SK-N-SH (cell line): ENCODE measurements around the gene CYFIP2. TPM values are rescaled to one million over a fixed set of nuclear protein-coding genes. Genes with fewer than 3 reads are reported as not detected.

Experiments
- CTCF ChIA-PET: fragments of 300-600, 350-600 bp; formaldehyde crosslinking; extraction: SDS; loops from one replicate; lab custom pipeline; 2021; lab: Yijun Ruan, JAX
- POLR2A ChIA-PET: fragments of 350-600 bp; sonication (Branson Sonifier 250); formaldehyde crosslinking; extraction: SDS; loops from one replicate; lab custom pipeline; 2020; ENCODE audit warnings: antibody characterized with exemption, inconsistent platforms; lab: Yijun Ruan, JAX
- DNase-seq: peaks from one replicate; pipeline ENCODE4 v3.0.0; 2012
- H2AFZ ChIP-seq: fragments of 200-600 bp; sonication (generic); 2 replicates; pipeline ENCODE4 v1.8.1; 2016; ENCODE audit warnings: antibody characterized with exemption, mild to moderate bottlenecking, low read depth
- H3F3A ChIP-seq: fragments of 200-600 bp; sonication (generic); replicated peaks from 2 replicates; pipeline ENCODE3; 2016; ENCODE audit warnings: antibody characterized with exemption, mild to moderate bottlenecking; ENCODE audit not compliant: insufficient read depth
- H3K27ac ChIP-seq, 2 experiments: fragments of 200-500 bp in 1 of 2; fragments of 200-600 bp in 1 of 2; sonication (Bioruptor generic) in 1 of 2; sonication (generic), shearing (Covaris generic) in 1 of 2; 2 replicates each; pipeline versions ENCODE4 v1.5.1 to v1.6.1; 2014 to 2016; ENCODE audit warnings: low read depth in 2 of 2, inconsistent platforms in 1 of 2, low read length in 1 of 2, mild to moderate bottlenecking in 1 of 2, mixed read lengths in 1 of 2
- H3K27me3 ChIP-seq: fragments of 200-600 bp; sonication (generic), shearing (Covaris generic); 2 replicates; pipeline ENCODE4 v1.6.1; 2016; ENCODE audit warnings: mixed run types; ENCODE audit not compliant: insufficient read depth
- H3K36me3 ChIP-seq, 2 experiments: fragments of 200-500 bp in 1 of 2; fragments of 200-600 bp in 1 of 2; sonication (Bioruptor generic) in 1 of 2; sonication (generic) in 1 of 2; replicated peaks in 1 of 2; 2 replicates each; pipeline versions ENCODE3 to v1.5.1; 2014 to 2016; ENCODE audit warnings: low read length in 1 of 2, mild to moderate bottlenecking in 1 of 2; ENCODE audit not compliant: insufficient read depth in 2 of 2, control insufficient read depth in 1 of 2
- H3K4me1 ChIP-seq, 2 experiments: fragments of 200-500 bp in 1 of 2; fragments of 200-600 bp in 1 of 2; sonication (Bioruptor generic) in 1 of 2; sonication (generic), shearing (Covaris generic) in 1 of 2; 2 replicates each; pipeline versions ENCODE4 v1.5.1 to v1.6.1; 2014 to 2016; ENCODE audit warnings: low read depth in 1 of 2, low read length in 1 of 2, mixed run types in 1 of 2; ENCODE audit not compliant: insufficient read depth in 2 of 2, control insufficient read depth in 1 of 2
- H3K4me2 ChIP-seq: fragments of 200-600 bp; sonication (generic), shearing (Covaris generic); 2 replicates; pipeline ENCODE4 v1.6.1; 2017; ENCODE audit warnings: mixed run types
- H3K4me3 ChIP-seq, 2 experiments: fragments of 200-500 bp in 1 of 2; fragments of 200-600 bp in 1 of 2; sonication (Bioruptor generic) in 1 of 2; sonication (generic), shearing (Covaris generic) in 1 of 2; 2 replicates each; pipeline versions ENCODE4 v1.5.1 to v1.8.1; 2014 to 2016; ENCODE audit warnings: low read depth in 2 of 2, inconsistent platforms in 1 of 2, low read length in 1 of 2, mild to moderate bottlenecking in 1 of 2, mixed read lengths in 1 of 2, moderate library complexity in 1 of 2
- H3K79me2 ChIP-seq: fragments of 200-600 bp; sonication (generic); 2 replicates; pipeline ENCODE4 v1.8.1; 2017; ENCODE audit warnings: mild to moderate bottlenecking; ENCODE audit not compliant: insufficient read depth
- H3K9ac ChIP-seq: fragments of 200-600 bp; sonication (generic); 2 replicates; pipeline ENCODE4 v1.6.1; 2017; ENCODE audit warnings: mixed run types
- H3K9me2 ChIP-seq: fragments of 200-600 bp; sonication (generic); 2 replicates; pipeline ENCODE4 v1.6.1; 2017; ENCODE audit warnings: mixed run types
- H3K9me3 ChIP-seq: fragments of 200-600 bp; sonication (generic); 2 replicates; pipeline ENCODE4 v1.6.1; 2017; ENCODE audit warnings: mixed run types, mild to moderate bottlenecking, moderate library complexity
- H4K20me1 ChIP-seq: fragments of 200-600 bp; sonication (generic); 2 replicates; pipeline ENCODE4 v1.6.1; 2017; ENCODE audit warnings: mild to moderate bottlenecking, mixed run types; ENCODE audit not compliant: insufficient read depth
- ELF1 ChIP-seq: IDR thresholded peaks from 2 replicates; pipeline ENCODE4 v1.4.0; 2012
- FOSL2 ChIP-seq: IDR thresholded peaks from 2 replicates; pipeline ENCODE4 v1.4.0; 2012; ENCODE audit warnings: low read depth, mild to moderate bottlenecking, moderate library complexity, borderline replicate concordance
- FOXJ3 ChIP-seq: sonication (generic); formaldehyde crosslinking; IDR thresholded peaks from 2 replicates; pipeline ENCODE4 v1.5.1; 2020; ENCODE audit warnings: mild to moderate bottlenecking, missing genetic modification reagents
- GABPA ChIP-seq: IDR thresholded peaks from 2 replicates; pipeline ENCODE4 v1.4.0; 2012; ENCODE audit warnings: low read depth, mild to moderate bottlenecking
- GATA2 ChIP-seq: sonication (generic); formaldehyde crosslinking; IDR thresholded peaks from 2 replicates; pipeline ENCODE4 v1.5.0; 2020; ENCODE audit warnings: mild to moderate bottlenecking, missing genetic modification reagents
- IRF3 ChIP-seq: fragments of 150-350 bp; IDR thresholded peaks from 2 replicates; pipeline ENCODE4 v1.6.1; 2016; ENCODE audit warnings: mild to moderate bottlenecking, low read depth, low read length
- JUND ChIP-seq: IDR thresholded peaks from 2 replicates; pipeline ENCODE4 v1.4.0; 2012
- MEF2A ChIP-seq: IDR thresholded peaks from 2 replicates; pipeline ENCODE4 v1.4.0; 2012; ENCODE audit warnings: low read depth, borderline replicate concordance
- NFIC ChIP-seq: IDR thresholded peaks from 2 replicates; pipeline ENCODE4 v1.4.0; 2012; ENCODE audit warnings: borderline replicate concordance
- NRF1 ChIP-seq: IDR thresholded peaks from 2 replicates; pipeline ENCODE4 v1.6.1; 2012; ENCODE audit warnings: low read depth, mild to moderate bottlenecking, low read length
- PBX3 ChIP-seq: IDR thresholded peaks from 2 replicates; pipeline ENCODE4; 2012
- RAD21 ChIP-seq: IDR thresholded peaks from 2 replicates; pipeline ENCODE4 v1.6.1; 2012; ENCODE audit warnings: mild to moderate bottlenecking, low read length
- RFX5 ChIP-seq: IDR thresholded peaks from 2 replicates; pipeline ENCODE4 v1.6.1; 2012; ENCODE audit warnings: mild to moderate bottlenecking, improper control_type of control experiment, low read length
- SIN3A ChIP-seq: IDR thresholded peaks from 2 replicates; pipeline ENCODE4 v1.6.1; 2012; ENCODE audit warnings: low read depth, mild to moderate bottlenecking, low read length, moderate library complexity, borderline replicate concordance
- SMC3 ChIP-seq: IDR thresholded peaks from 2 replicates; pipeline ENCODE4 v1.6.1; 2012; ENCODE audit warnings: low read depth, low read length, improper control_type of control experiment
- TAF1 ChIP-seq: IDR thresholded peaks from 2 replicates; pipeline ENCODE4 v1.6.1; 2012; ENCODE audit warnings: low read depth, mild to moderate bottlenecking, low read length, moderate library complexity, borderline replicate concordance
- TCF12 ChIP-seq: IDR thresholded peaks from 2 replicates; pipeline ENCODE4 v1.4.0; 2012
- TEAD4 ChIP-seq: IDR thresholded peaks from 2 replicates; pipeline ENCODE4 v1.4.0; 2012; ENCODE audit warnings: mild to moderate bottlenecking, borderline replicate concordance; ENCODE audit not compliant: insufficient read depth
- USF1 ChIP-seq: IDR thresholded peaks from 2 replicates; pipeline ENCODE4 v1.4.0; 2012; ENCODE audit warnings: low read depth, borderline replicate concordance
- WGBS: methylation state at CpG from one replicate; pipeline ENCODE4 v1.1.6; 2017; ENCODE audit warnings: low lambda C conversion rate; 5-methylcytosine and 5-hydroxymethylcytosine counted together
- polyA plus RNA-seq, 3 experiments: library from polyadenylated mRNA; depleted of rRNA; stranded (reverse); fragments of >200 nt; gene quantifications; 2 replicates each; pipeline ENCODE4 v1.2.3, GENCODE V29; 2012
- TF ChIP-seq, protein P1 (sequence below): fragments of 150-350 bp; IDR thresholded peaks from 2 replicates; pipeline ENCODE4 v1.6.1; 2017; ENCODE audit warnings: antibody characterized with exemption, low read length, low read depth, borderline replicate concordance
- TF ChIP-seq, protein P2 (sequence below): IDR thresholded peaks from 2 replicates; pipeline ENCODE4 v1.4.0; 2012; ENCODE audit warnings: low read depth

Gene CYFIP2
- polyA plus RNA-seq, 1 of the 3 experiments (the other 2 are of a cell fraction): 20.1 TPM

DNA sequence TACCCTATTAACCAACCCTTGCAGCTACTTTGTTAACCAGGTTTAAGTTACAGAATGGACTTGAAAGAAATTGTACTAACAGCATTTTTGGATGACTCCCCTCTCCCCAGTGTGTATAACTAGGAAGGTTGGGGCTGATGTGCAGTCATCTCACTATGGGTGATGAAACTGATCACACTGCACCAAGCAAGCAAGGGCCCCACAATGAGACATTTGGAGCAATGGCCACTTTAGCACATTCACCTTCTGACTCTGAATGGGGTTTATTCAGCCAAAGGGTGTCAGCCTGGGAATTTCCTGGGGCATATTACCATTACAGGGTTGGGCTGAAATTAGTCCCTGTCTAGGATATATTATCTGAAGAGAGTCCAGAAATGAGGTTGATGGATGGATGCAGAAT, 18.7 kb upstream of the CYFIP2 start (continued):
- TF ChIP-seq IRF3 (no peak), SMC3 (no peak), GATA2 (CRISPR knock-in tag) (no peak), NFIC (no peak), RAD21 (no peak), FOXJ3 (CRISPR knock-in tag) (no peak)
- TF ChIP-seq, protein P1, sequence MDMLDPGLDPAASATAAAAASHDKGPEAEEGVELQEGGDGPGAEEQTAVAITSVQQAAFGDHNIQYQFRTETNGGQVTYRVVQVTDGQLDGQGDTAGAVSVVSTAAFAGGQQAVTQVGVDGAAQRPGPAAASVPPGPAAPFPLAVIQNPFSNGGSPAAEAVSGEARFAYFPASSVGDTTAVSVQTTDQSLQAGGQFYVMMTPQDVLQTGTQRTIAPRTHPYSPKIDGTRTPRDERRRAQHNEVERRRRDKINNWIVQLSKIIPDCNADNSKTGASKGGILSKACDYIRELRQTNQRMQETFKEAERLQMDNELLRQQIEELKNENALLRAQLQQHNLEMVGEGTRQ: no peak

DNA sequence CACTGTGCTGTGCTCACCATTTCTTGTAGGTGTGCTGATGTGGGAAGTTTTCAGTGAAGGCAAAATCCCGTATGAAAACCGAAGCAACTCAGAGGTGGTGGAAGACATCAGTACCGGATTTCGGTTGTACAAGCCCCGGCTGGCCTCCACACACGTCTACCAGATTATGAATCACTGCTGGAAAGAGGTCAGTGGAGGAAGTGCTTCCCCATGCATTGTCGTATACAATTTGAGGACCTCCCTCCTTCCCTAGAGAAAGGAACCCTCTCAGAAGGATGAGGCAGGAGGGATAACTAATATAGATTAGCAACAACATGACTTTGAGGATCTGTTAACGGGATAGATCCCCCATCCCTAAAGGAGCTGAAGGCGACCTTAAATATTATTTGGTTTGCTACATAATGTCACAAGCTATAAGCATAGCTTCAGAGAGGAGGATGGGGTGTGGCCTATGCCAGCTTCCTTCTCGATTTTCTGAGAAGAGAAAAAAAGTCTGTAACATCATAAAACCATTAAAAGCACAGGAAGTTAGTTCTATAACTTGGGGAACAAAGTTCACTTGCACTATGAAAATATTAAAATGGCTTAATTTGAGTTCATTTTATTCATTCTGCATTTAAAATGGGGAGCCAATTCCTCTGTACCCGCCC, 17.0 kb upstream of the CYFIP2 start:
- Histone ChIP-seq H2AFZ (no peak overlapping the region), H3K27me3 (no peaks in the 10 kb centered on the region), H3F3A (no peaks in the 10 kb centered on the region), H3K4me1 (peaks cover 0 to 9% of the 10 kb centered on the region in 2 experiments; a peak in 2 of 4 replicates), H3K36me3 (no peaks in the 10 kb centered on the region), H3K27ac (no peak overlapping the region), H3K4me2 (no peak overlapping the region), H3K4me3 (no peak overlapping the region), H4K20me1 (no peaks in the 10 kb centered on the region), H3K9me2 (no peaks in the 10 kb centered on the region), H3K9me3 (no peaks in the 10 kb centered on the region), H3K9ac (no peak overlapping the region), H3K79me2 (no peaks in the 10 kb centered on the region)
- TF ChIP-seq SIN3A (no peak), TAF1 (no peak), IRF3 (no peak), RFX5 (no peak), ELF1 (no peak), RAD21 (no peak), NRF1 (no peak), JUND (no peak), MEF2A (no peak), NFIC (no peak), PBX3 (no peak), FOSL2 (no peak), TCF12 (no peak), GABPA (no peak), TEAD4 (no peak), USF1 (no peak)
- TF ChIP-seq, protein P1: no peak
- TF ChIP-seq, protein P2, sequence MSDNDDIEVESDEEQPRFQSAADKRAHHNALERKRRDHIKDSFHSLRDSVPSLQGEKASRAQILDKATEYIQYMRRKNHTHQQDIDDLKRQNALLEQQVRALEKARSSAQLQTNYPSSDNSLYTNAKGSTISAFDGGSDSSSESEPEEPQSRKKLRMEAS: no peak
- ChIA-PET POLR2A (no interaction called here), CTCF (interaction anchor here (3.0 kb wide), 1 partner anchor 64 kb away, joined by 13 read pairs; no protein-coding TSS in a partner anchor)
- 53% methylated on average over 11 of the region's 11 CpGs for WGBS
- DNase-seq: no peak
